Measurements from ENCODE around the gene TBC1D23.

TBC1D23 gene

GRCh38 chr3:100306695-100307094 is 45.9 kb downstream of the TBC1D23 start:
- TF ChIP-seq, protein P1, sequence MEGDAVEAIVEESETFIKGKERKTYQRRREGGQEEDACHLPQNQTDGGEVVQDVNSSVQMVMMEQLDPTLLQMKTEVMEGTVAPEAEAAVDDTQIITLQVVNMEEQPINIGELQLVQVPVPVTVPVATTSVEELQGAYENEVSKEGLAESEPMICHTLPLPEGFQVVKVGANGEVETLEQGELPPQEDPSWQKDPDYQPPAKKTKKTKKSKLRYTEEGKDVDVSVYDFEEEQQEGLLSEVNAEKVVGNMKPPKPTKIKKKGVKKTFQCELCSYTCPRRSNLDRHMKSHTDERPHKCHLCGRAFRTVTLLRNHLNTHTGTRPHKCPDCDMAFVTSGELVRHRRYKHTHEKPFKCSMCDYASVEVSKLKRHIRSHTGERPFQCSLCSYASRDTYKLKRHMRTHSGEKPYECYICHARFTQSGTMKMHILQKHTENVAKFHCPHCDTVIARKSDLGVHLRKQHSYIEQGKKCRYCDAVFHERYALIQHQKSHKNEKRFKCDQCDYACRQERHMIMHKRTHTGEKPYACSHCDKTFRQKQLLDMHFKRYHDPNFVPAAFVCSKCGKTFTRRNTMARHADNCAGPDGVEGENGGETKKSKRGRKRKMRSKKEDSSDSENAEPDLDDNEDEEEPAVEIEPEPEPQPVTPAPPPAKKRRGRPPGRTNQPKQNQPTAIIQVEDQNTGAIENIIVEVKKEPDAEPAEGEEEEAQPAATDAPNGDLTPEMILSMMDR (conservative IDR thresholded peaks at IDR 0.05), result no peak
- H3K27ac ChIP-seq, result no peak overlapping the region

DNA sequence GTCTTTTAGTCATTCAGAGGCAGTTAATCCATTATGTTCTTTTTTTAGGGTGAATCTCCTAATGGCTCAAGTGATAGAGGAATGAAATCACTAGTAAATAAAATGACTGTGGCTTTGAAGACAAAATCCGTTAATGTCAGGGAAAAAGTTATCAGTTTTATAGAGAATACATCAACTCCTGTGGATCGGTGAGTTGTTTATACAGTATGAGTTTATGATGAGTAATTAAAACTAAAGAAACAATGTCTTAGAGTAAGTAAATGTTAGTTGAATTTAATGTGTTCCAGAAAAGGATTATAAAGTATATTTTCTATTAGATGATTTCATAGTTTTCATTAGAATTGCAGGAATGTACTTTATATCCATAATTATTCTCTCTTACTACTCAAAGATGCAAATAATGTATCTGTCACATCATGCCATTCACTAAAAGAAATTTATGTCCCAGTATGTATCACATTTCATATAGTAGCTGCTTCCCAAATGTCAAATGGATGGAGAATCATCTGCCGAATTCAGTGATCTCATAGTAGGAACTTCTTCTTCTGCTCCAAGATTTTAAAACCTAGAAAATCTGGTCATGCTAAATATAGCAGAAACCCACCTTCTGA is 49.7 kb downstream of the TBC1D23 start:
- H3K27ac ChIP-seq, result no peak overlapping the region
- TF ChIP-seq, protein P1 (conservative IDR thresholded peaks at IDR 0.05), result no peak

DNA sequence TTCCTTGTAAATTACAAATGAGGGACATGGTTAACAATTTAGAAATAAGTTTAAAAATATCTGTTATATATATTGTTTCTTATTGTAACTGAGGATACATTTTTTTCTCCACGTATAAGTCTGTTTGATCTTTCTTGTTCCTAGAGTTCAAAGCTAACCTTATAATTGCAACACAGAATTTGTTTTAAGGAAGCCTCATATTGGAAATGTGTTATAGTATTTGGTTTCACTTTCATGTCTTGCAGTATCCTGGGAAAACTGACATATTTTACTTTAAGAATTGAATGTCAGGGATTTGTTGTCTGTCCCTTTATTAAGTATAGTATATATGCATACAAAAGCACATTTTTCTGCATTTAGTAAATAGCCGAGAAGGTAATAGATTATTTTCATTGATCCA is 50.2 kb downstream of the TBC1D23 start:
- TF ChIP-seq, protein P1 (conservative IDR thresholded peaks at IDR 0.05), result no peak
- H3K27ac ChIP-seq, result no peak overlapping the region

DNA sequence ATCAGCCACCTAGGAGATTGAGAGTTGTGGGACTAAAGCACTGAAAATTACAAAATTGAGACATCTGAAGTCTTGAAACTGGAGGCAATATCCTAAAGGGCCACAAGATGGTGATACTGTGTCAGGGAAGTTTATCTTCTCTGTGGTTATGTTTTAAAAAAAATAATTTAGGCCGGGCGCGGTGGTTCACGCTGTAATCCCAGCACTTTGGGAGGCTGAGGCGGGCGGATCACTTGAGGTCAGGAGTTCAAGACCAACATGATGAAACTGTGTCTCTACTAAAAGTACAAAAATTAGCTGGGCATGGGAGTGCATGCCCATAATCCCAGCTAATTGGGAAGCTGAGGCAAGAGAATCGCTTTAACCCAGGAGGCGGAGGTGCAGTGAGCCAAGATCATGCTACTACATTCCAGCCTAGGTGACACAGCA is 55.9 kb downstream of the TBC1D23 start:
- TF ChIP-seq, protein P1 (conservative IDR thresholded peaks at IDR 0.05), result peak; percentile 83
- H3K27ac ChIP-seq, result no peak overlapping the region

DNA sequence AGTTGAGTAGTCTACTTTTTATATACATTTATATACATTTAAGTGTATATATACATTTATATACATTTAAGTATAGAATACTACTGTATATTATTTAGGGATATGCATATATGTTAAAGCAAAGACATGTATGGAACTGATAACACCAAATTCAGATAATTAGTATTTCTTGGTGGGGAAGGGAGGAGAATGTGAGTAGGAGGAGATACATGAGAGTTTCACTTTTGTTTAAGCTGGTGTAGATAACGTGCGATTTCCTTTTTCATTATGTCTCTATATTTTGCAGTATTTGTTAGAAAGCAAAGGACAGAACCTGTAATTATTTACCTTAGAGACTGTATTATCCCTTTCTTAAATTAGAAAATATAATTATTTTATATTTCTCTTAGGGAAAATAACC is 57.1 kb downstream of the TBC1D23 start:
- TF ChIP-seq, protein P1 (conservative IDR thresholded peaks at IDR 0.05), result no peak
- no peak overlapping the region for H3K27ac ChIP-seq

DNA sequence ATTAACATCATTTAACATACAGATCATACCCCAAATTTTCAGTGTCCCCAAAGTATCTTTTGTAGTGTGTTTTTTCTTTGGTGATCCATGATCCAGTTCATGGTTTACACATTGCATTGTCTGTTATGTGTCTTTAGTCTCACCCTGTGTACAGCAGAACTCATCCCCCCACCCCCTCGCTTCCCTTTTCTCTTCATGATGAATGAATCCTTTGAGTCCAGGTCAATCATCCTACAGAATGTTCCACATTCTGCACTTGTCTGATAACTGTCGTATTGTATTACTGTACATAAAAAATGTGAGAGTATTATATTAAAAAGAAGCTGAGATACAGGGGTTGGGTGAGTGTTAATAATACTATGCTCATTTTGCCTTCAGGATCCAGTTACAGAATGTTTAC is 59.2 kb downstream of the TBC1D23 start:
- TF ChIP-seq, protein P1 (conservative IDR thresholded peaks at IDR 0.05), result no peak
- H3K27ac ChIP-seq, result no peak overlapping the region

DNA sequence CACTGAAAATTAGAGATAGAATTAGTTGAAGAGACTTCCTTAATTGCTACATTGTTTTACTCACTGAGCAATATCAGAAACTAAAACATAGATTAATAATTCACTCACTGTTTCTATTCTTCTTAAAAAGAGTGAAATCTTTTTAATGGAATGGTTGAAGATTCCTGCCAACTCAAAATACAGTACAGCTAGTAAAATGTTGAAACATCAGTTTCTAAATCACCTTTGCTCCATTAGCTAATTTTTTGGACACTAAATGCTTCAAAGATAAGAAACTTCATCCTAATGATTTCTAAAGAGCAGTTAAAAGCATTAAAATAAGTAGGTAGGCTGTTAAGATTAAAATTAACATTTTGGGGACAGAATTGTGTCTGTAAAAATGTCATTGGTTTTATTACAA is 63.3 kb downstream of the TBC1D23 start:
- TF ChIP-seq, protein P1 (conservative IDR thresholded peaks at IDR 0.05), result no peak
- no peak overlapping the region for H3K27ac ChIP-seq

Data from VCaP (cell line).